Liver (tissue), 9 donors: Measurements from ENCODE around the gene TM9SF2. TPM values are rescaled to one million over a fixed set of nuclear protein-coding genes. Genes with fewer than 3 reads are reported as not detected.

Source experiments
- DNase-seq: peaks from one replicate; pipeline ENCODE4 v3.0.0-alpha.2; 2017; ENCODE audit warnings: low spot score
- H3K27ac ChIP-seq, 2 donors: one replicate each; pipeline ENCODE4 v1.7.0; 2013; ENCODE audit warnings: inconsistent platforms in 2 of 2, low read length in 2 of 2, control low read depth in 1 of 2, low read depth in 1 of 2, mild to moderate bottlenecking in 1 of 2
- H3K27me3 ChIP-seq, 4 donors: one replicate each; pipeline versions ENCODE4 v1.6.1 to v1.7.0; 2013; ENCODE audit warnings: low read length in 3 of 4, inconsistent platforms in 1 of 4, mild to moderate bottlenecking in 1 of 4, moderate library complexity in 1 of 4; ENCODE audit not compliant: control insufficient read depth in 4 of 4, insufficient read depth in 4 of 4
- H3K36me3 ChIP-seq, 4 donors: one replicate each; pipeline versions ENCODE4 v1.6.1 to v1.7.0; 2013; ENCODE audit warnings: low read length in 3 of 4, mild to moderate bottlenecking in 3 of 4, low read depth in 1 of 4, moderate library complexity in 1 of 4; ENCODE audit not compliant: control insufficient read depth in 4 of 4, insufficient read depth in 3 of 4
- H3K4me1 ChIP-seq, 4 donors: one replicate each; pipeline versions ENCODE4 v1.6.1 to v1.7.0; 2013; ENCODE audit warnings: low read length in 3 of 4, mild to moderate bottlenecking in 3 of 4, moderate library complexity in 1 of 4; ENCODE audit not compliant: control insufficient read depth in 4 of 4, insufficient read depth in 4 of 4
- H3K4me3 ChIP-seq, 3 donors: one replicate each; pipeline versions ENCODE4 v1.6.1 to v1.7.0; 2013; ENCODE audit warnings: low read length in 3 of 3, control low read depth in 1 of 3, low read depth in 1 of 3, mild to moderate bottlenecking in 1 of 3
- H3K9ac ChIP-seq, 2 donors: one replicate each; pipeline ENCODE4 v1.7.0; 2013; ENCODE audit warnings: low read length in 2 of 2, mild to moderate bottlenecking in 2 of 2, moderate library complexity in 2 of 2, control low read depth in 1 of 2, low read depth in 1 of 2
- H3K9me3 ChIP-seq, 4 donors: one replicate each; pipeline versions ENCODE4 v1.6.1 to v1.7.0; 2013; ENCODE audit warnings: low read length in 3 of 4; ENCODE audit not compliant: control insufficient read depth in 4 of 4
- ATF3 ChIP-seq: IDR thresholded peaks from 2 replicates; pipeline ENCODE4 v1.6.1; 2016; ENCODE audit warnings: antibody characterized with exemption
- FOXA1 ChIP-seq: IDR thresholded peaks from 2 replicates; pipeline ENCODE4 v1.6.1; 2016; ENCODE audit warnings: antibody characterized with exemption
- HNF4G ChIP-seq: IDR thresholded peaks from 2 replicates; pipeline ENCODE4 v1.6.1; 2016; ENCODE audit warnings: antibody characterized with exemption
- JUND ChIP-seq, 2 donors: IDR thresholded peaks; 2 replicates each; pipeline ENCODE4 v1.6.1; 2016; ENCODE audit warnings: antibody characterized with exemption in 2 of 2
- NR2F2 ChIP-seq: IDR thresholded peaks from 2 replicates; pipeline ENCODE4 v1.6.1; 2016; ENCODE audit warnings: antibody characterized with exemption
- RAD21 ChIP-seq, 2 donors: IDR thresholded peaks; 2 replicates each; pipeline ENCODE4 v1.6.1; 2016; ENCODE audit warnings: antibody characterized with exemption in 2 of 2, mild to moderate bottlenecking in 2 of 2
- RXRA ChIP-seq, 2 donors: IDR thresholded peaks; 2 replicates each; pipeline ENCODE4 v1.6.1; 2017 to 2018; ENCODE audit warnings: antibody characterized with exemption in 2 of 2, mild to moderate bottlenecking in 1 of 2
- TAF1 ChIP-seq: conservative IDR thresholded peaks from 2 replicates; pipeline ENCODE4 v1.6.1; 2016; ENCODE audit warnings: antibody characterized with exemption, mild to moderate bottlenecking
- YY1 ChIP-seq: IDR thresholded peaks from 2 replicates; pipeline ENCODE4 v1.6.1; 2016; ENCODE audit warnings: antibody characterized with exemption, mild to moderate bottlenecking
- WGBS: extraction: QIAGEN DNeasy Blood & Tissue Kit; methylation state at CpG from one replicate; pipeline ENCODE4 v1.1.7; 2013; 5-methylcytosine and 5-hydroxymethylcytosine counted together
- polyA plus RNA-seq, 2 donors: library from polyadenylated mRNA; stranded (reverse) in 1 of 2; unstranded in 1 of 2; fragments of 200-250 nt in 1 of 2; fragments of >200 nt in 1 of 2; fragmentation: Nextera tagmentation in 1 of 2; extraction: Ambion mirVana in 1 of 2; gene quantifications; one replicate each; pipeline versions ENCODE4 v1.2.1 to v1.2.3, GENCODE V29; 2013 to 2015
- total RNA-seq, 2 donors: library from RNA; depleted of rRNA; stranded (reverse); fragments of >200 nt; gene quantifications; one replicate each; pipeline ENCODE4 v1.2.3, GENCODE V29; 2014
- TF ChIP-seq, protein P1 (sequence below): IDR thresholded peaks from 2 replicates; pipeline ENCODE4 v1.6.1; 2016; ENCODE audit warnings: antibody characterized with exemption
- donor health status: healthy.
- donor health status: healthy.
- donor health status: healthy.
- donor health status: healthy.
- donor health status: healthy.

TM9SF2 gene
- total and polyA plus RNA-seq, 4 donors, result 70.2 to 112 (median 99.0) TPM

DNA sequence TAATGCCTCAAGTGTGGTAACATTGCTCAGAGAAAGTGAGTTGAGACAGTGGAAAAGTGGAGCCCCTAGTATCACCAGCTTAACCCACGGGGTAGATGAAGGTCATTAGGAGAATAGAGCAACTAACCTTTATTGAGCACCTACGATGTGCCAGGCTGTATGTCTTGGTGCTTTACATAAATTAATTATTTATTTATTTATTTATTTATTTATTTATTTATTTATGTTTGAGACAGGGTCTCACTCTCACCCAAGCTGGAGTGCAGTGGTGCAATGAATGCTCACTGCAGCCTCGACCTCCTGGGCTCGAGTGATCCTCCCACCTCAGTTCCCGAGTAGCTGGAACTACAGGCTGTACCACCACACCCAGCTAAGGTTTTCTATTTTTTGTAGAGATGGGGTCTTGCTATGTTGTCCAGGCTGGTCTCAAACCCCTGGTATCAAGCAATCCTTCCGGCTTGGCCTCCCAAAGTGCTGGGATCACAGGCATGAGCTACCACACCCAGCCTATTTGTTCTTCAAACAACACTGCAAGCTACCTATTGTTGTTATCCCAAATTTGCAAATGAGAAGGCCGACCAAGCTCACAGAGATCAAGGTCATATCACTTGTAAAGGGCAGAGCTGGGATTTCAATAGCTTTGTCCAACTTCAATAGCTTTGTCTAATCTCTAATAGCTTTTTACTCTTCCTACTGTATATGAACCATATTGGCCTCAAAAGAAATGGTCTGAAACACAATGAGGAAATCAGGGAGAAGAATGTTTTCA lies 79.4 kb downstream of the TM9SF2 start:
- WGBS, result 87% methylated on average over 7 of the region's 7 CpGs
- Histone ChIP-seq H3K9me3 (no peaks in the 10 kb centered on the region), H3K27ac (no peak overlapping the region), H3K4me3 (no peak overlapping the region), H3K9ac (no peak overlapping the region), H3K4me1 (peaks cover 5 to 28% (median 23%) of the 10 kb centered on the region in 4 donors), H3K27me3 (no peaks in the 10 kb centered on the region), H3K36me3 (no peaks in the 10 kb centered on the region)
- TF ChIP-seq ATF3, result no peak
- TF ChIP-seq NR2F2, result no peak
- TF ChIP-seq YY1, result no peak
- no peak for TF ChIP-seq FOXA1
- DNase-seq, result no peak

GRCh38 chr13:99582511-99582910 lies 81.2 kb downstream of the TM9SF2 start:
- DNase-seq, result no peak
- TF ChIP-seq RXRA (IDR thresholded peaks at IDR 0.05), result no peak
- no peak for TF ChIP-seq TAF1
- TF ChIP-seq NR2F2, result no peak
- TF ChIP-seq RAD21 (IDR thresholded peaks at IDR 0.05), result no peak
- 59% methylated on average over 3 of the region's 3 CpGs for WGBS
- no peak overlapping the region for H3K9ac ChIP-seq
- no peaks in the 10 kb centered on the region for H3K27me3 ChIP-seq
- H3K4me1 ChIP-seq, result peaks cover 5 to 28% (median 23%) of the 10 kb centered on the region in 4 donors
- no peak overlapping the region for H3K27ac ChIP-seq
- H3K9me3 ChIP-seq, result no peaks in the 10 kb centered on the region
- H3K36me3 ChIP-seq, result no peaks in the 10 kb centered on the region
- no peak overlapping the region for H3K4me3 ChIP-seq

DNA sequence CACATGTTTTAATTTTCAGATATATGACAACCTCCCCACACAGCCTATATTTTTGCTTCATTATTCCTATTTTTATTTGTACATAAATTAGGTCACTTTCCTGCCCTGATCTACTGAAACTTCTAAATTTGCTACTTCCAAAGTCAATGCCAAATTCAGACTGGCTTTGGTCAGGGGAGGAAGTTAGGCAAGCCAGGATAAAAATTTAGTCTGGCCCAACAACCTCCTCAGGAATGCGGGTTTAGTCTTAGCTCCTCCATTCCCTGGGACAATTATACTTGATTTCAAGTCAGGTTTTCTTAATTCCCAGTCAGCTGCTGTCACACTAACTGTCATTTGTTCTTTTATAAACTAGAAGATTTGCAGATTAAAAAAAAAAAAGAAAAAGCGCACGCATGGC lies 84.3 kb downstream of the TM9SF2 start:
- H3K4me1 ChIP-seq, result no peaks in the 10 kb centered on the region
- no peak overlapping the region for H3K27ac ChIP-seq
- TF ChIP-seq ATF3, result no peak
- no peak for TF ChIP-seq YY1
- TF ChIP-seq HNF4G, result no peak
- no peak for TF ChIP-seq FOXA1
- TF ChIP-seq NR2F2, result no peak
- no peak overlapping the region for H3K4me3 ChIP-seq
- H3K9ac ChIP-seq, result no peak overlapping the region
- 89% methylated on average over 3 of the region's 3 CpGs for WGBS
- no peaks in the 10 kb centered on the region for H3K36me3 ChIP-seq
- H3K27me3 ChIP-seq, result no peaks in the 10 kb centered on the region
- no peak for DNase-seq
- no peaks in the 10 kb centered on the region for H3K9me3 ChIP-seq

GRCh38 chr13:99587021-99587420 lies 85.7 kb downstream of the TM9SF2 start:
- TF ChIP-seq YY1, result no peak
- no peak for TF ChIP-seq JUND (IDR thresholded peaks at IDR 0.05)
- TF ChIP-seq, protein P1, sequence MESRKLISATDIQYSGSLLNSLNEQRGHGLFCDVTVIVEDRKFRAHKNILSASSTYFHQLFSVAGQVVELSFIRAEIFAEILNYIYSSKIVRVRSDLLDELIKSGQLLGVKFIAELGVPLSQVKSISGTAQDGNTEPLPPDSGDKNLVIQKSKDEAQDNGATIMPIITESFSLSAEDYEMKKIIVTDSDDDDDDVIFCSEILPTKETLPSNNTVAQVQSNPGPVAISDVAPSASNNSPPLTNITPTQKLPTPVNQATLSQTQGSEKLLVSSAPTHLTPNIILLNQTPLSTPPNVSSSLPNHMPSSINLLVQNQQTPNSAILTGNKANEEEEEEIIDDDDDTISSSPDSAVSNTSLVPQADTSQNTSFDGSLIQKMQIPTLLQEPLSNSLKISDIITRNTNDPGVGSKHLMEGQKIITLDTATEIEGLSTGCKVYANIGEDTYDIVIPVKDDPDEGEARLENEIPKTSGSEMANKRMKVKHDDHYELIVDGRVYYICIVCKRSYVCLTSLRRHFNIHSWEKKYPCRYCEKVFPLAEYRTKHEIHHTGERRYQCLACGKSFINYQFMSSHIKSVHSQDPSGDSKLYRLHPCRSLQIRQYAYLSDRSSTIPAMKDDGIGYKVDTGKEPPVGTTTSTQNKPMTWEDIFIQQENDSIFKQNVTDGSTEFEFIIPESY, result no peak
- no peak overlapping the region for H3K9ac ChIP-seq
- DNase-seq, result no peak
- 94% methylated on average over 8 of the region's 8 CpGs for WGBS
- no peaks in the 10 kb centered on the region for H3K4me1 ChIP-seq
- no peaks in the 10 kb centered on the region for H3K9me3 ChIP-seq
- no peaks in the 10 kb centered on the region for H3K36me3 ChIP-seq
- no peak overlapping the region for H3K4me3 ChIP-seq
- H3K27me3 ChIP-seq, result no peaks in the 10 kb centered on the region
- H3K27ac ChIP-seq, result no peak overlapping the region
